OCI-LY1 (cell line): ENCODE results near the gene ROMO1.

Source experiments
- H2AFZ ChIP-seq: fragments of 200-600 bp; sonication (generic), shearing (Covaris generic); 2 replicates; pipeline ENCODE4 v1.6.0; 2014; ENCODE audit warnings: antibody characterized with exemption, mild to moderate bottlenecking, low read length
- H3F3A ChIP-seq: fragments of 200-600 bp; sonication (generic), shearing (Covaris generic); 2 replicates; pipeline ENCODE4 v1.6.0; 2014; ENCODE audit warnings: mild to moderate bottlenecking, antibody characterized with exemption, low read length, moderate library complexity; ENCODE audit not compliant: insufficient read depth
- H3K27ac ChIP-seq: fragments of 200-600 bp; sonication (generic); 2 replicates; pipeline ENCODE4 v1.5.1; 2014; ENCODE audit warnings: low read length, mixed run types, mild to moderate bottlenecking, low read depth; ENCODE audit not compliant: poor library complexity, severe bottlenecking
- H3K27me3 ChIP-seq: fragments of 200-600 bp; sonication (generic); 2 replicates; pipeline ENCODE4 v1.6.0; 2014; ENCODE audit warnings: antibody characterized with exemption, mild to moderate bottlenecking, low read length, moderate library complexity; ENCODE audit not compliant: insufficient read depth
- H3K36me3 ChIP-seq: fragments of 200-600 bp; sonication (generic); 2 replicates; pipeline ENCODE4 v1.6.1; 2014; ENCODE audit warnings: mild to moderate bottlenecking, antibody characterized with exemption, low read length, moderate library complexity, mixed read lengths; ENCODE audit not compliant: insufficient read depth
- H3K4me1 ChIP-seq: fragments of 200-600 bp; sonication (generic); 2 replicates; pipeline ENCODE4 v1.5.1; 2014; ENCODE audit warnings: mild to moderate bottlenecking, low read length, moderate library complexity; ENCODE audit not compliant: insufficient read depth, severe bottlenecking
- H3K4me2 ChIP-seq: fragments of 200-600 bp; sonication (generic), shearing (Covaris generic); 2 replicates; pipeline ENCODE4 v1.6.1; 2014; ENCODE audit warnings: low read length
- H3K4me3 ChIP-seq: fragments of 200-600 bp; sonication (generic); 2 replicates; pipeline ENCODE4 v1.5.1; 2014; ENCODE audit warnings: low read length, low read depth, mild to moderate bottlenecking, mixed read lengths; ENCODE audit not compliant: poor library complexity, severe bottlenecking
- H3K79me2 ChIP-seq: fragments of 200-600 bp; shearing (Covaris generic); 2 replicates; pipeline ENCODE4 v1.6.1; 2016; ENCODE audit warnings: mixed run types, low read length, mixed read lengths; ENCODE audit not compliant: insufficient read depth
- H3K9ac ChIP-seq: fragments of 200-600 bp; sonication (generic), shearing (Covaris generic); 2 replicates; pipeline ENCODE4 v1.6.1; 2014; ENCODE audit warnings: mild to moderate bottlenecking, low read length, mixed read lengths
- H3K9me2 ChIP-seq: fragments of 200-600 bp; sonication (generic), shearing (Covaris generic); 2 replicates; pipeline ENCODE4 v1.6.1; 2014; ENCODE audit warnings: low read depth, mild to moderate bottlenecking, low read length, mixed read lengths
- H3K9me3 ChIP-seq: fragments of 200-600 bp; shearing (Covaris generic); 2 replicates; pipeline ENCODE4 v1.6.1; 2014; ENCODE audit warnings: low read length, mixed read lengths
- H4K20me1 ChIP-seq: fragments of 200-600 bp; sonication (generic), shearing (Covaris generic); 2 replicates; pipeline ENCODE4 v1.6.0; 2016; ENCODE audit warnings: mild to moderate bottlenecking, low read length; ENCODE audit not compliant: insufficient read depth
- EZH2 ChIP-seq: fragments of 200-600 bp; sonication (generic), shearing (Covaris generic); IDR thresholded peaks from 2 replicates; pipeline ENCODE4 v1.8.0; 2017; ENCODE audit warnings: borderline replicate concordance, mixed run types, mild to moderate bottlenecking, antibody characterized with exemption, low read length, moderate library complexity, mixed read lengths
- TF ChIP-seq, protein P1 (sequence below): fragments of 200-600 bp; sonication (generic), shearing (Covaris generic); IDR thresholded peaks from 2 replicates; pipeline ENCODE4 v1.5.1; 2017; ENCODE audit warnings: mild to moderate bottlenecking, antibody characterized with exemption, low read length, moderate library complexity, mixed read lengths

The ROMO1 gene

DNA sequence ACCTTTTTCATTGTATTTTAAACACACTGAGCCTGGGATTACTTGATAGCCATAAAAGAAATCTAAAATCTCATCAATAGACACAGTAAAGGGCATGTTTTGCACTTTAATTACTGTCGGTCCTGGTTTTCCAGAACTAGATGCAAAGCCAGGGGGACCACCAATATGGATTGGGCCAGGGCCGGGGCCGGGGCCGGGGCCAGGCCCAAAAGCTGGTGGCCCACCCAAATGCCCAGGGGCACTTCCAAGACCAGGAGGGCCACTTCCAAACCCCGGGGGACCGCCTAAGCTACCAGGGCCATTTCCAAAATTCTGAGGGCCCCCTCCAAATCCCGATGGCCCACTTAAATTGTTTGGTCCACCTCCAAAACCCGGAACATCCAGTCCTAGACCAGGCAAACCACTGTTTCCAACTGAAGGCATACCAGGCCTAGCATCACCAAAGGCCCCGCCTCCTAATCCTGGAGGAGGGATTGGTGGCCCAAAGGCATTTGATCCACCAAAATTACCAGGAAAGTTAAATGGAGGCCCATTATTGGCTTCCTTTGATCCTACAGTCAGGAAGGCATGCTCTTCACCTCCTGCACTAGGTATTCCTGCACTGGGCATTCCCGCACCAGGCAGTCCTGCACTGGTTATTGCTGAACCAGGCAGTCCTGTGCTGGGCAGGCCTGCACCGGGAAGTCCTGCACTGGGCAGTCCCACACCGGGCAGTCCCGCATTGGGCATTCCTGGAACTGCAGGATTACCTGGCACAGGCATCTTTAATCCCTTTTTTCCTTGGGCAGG, 46.4 kb upstream of the ROMO1 start:
- H3K4me3 ChIP-seq, result no peak overlapping the region
- H2AFZ ChIP-seq, result no peak overlapping the region
- no peaks in the 10 kb centered on the region for H3K9me2 ChIP-seq
- H3F3A ChIP-seq, result no peaks in the 10 kb centered on the region
- peaks cover 98% of the 10 kb centered on the region for H3K79me2 ChIP-seq
- TF ChIP-seq, protein P1, sequence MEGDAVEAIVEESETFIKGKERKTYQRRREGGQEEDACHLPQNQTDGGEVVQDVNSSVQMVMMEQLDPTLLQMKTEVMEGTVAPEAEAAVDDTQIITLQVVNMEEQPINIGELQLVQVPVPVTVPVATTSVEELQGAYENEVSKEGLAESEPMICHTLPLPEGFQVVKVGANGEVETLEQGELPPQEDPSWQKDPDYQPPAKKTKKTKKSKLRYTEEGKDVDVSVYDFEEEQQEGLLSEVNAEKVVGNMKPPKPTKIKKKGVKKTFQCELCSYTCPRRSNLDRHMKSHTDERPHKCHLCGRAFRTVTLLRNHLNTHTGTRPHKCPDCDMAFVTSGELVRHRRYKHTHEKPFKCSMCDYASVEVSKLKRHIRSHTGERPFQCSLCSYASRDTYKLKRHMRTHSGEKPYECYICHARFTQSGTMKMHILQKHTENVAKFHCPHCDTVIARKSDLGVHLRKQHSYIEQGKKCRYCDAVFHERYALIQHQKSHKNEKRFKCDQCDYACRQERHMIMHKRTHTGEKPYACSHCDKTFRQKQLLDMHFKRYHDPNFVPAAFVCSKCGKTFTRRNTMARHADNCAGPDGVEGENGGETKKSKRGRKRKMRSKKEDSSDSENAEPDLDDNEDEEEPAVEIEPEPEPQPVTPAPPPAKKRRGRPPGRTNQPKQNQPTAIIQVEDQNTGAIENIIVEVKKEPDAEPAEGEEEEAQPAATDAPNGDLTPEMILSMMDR, result no peak
- no peak for TF ChIP-seq EZH2
- no peaks in the 10 kb centered on the region for H3K4me1 ChIP-seq
- H4K20me1 ChIP-seq, result no peaks in the 10 kb centered on the region
- H3K9ac ChIP-seq, result no peak overlapping the region
- H3K36me3 ChIP-seq, result peaks cover 98% of the 10 kb centered on the region
- H3K4me2 ChIP-seq, result no peak overlapping the region
- H3K27me3 ChIP-seq, result no peaks in the 10 kb centered on the region
- H3K27ac ChIP-seq, result no peak overlapping the region
- H3K9me3 ChIP-seq, result peaks cover 5% of the 10 kb centered on the region; the same call in 1 of the 2 replicates

- no peaks in the 10 kb centered on the region for H4K20me1 ChIP-seq
- TF ChIP-seq, protein P1, result no peak
- TF ChIP-seq EZH2, result no peak
- H3F3A ChIP-seq, result no peaks in the 10 kb centered on the region
- peaks cover 97% of the 10 kb centered on the region for H3K36me3 ChIP-seq
- no peak overlapping the region for H2AFZ ChIP-seq
- no peak overlapping the region for H3K4me2 ChIP-seq
- no peak overlapping the region for H3K4me3 ChIP-seq
- no peaks in the 10 kb centered on the region for H3K9me2 ChIP-seq
- H3K4me1 ChIP-seq, result no peaks in the 10 kb centered on the region
- H3K9me3 ChIP-seq, result peaks cover 5% of the 10 kb centered on the region; the same call in 1 of the 2 replicates
- H3K79me2 ChIP-seq, result peaks cover 100% of the 10 kb centered on the region
- no peak overlapping the region for H3K27ac ChIP-seq
- H3K27me3 ChIP-seq, result no peaks in the 10 kb centered on the region
- H3K9ac ChIP-seq, result no peak overlapping the region
These were observed 45.8 kb upstream of the ROMO1 start for GRCh38 chr20:35653430-35653734.

GRCh38 chr20:35653893-35654292, 45.3 kb upstream of the ROMO1 start:
- Histone ChIP-seq H3K4me3 (no peak overlapping the region), H3K9me3 (peaks cover 5% of the 10 kb centered on the region; the same call in 1 of the 2 replicates), H3K27ac (no peak overlapping the region), H3F3A (no peaks in the 10 kb centered on the region), H2AFZ (no peak overlapping the region), H3K36me3 (peaks cover 97% of the 10 kb centered on the region), H3K79me2 (peaks cover 100% of the 10 kb centered on the region), H3K4me2 (no peak overlapping the region), H3K27me3 (no peaks in the 10 kb centered on the region), H3K9ac (no peak overlapping the region), H4K20me1 (no peaks in the 10 kb centered on the region), H3K4me1 (no peaks in the 10 kb centered on the region), H3K9me2 (no peaks in the 10 kb centered on the region)
- TF ChIP-seq, protein P1, result no peak
- no peak for TF ChIP-seq EZH2
